ENCODE measurements around the gene POGLUT3. TPM values are rescaled to one million over a fixed set of nuclear protein-coding genes. Genes with fewer than 3 reads are reported as not detected.

The POGLUT3 gene
- total RNA-seq, 1 experiment from 2014 or later, result 15.3 TPM

DNA sequence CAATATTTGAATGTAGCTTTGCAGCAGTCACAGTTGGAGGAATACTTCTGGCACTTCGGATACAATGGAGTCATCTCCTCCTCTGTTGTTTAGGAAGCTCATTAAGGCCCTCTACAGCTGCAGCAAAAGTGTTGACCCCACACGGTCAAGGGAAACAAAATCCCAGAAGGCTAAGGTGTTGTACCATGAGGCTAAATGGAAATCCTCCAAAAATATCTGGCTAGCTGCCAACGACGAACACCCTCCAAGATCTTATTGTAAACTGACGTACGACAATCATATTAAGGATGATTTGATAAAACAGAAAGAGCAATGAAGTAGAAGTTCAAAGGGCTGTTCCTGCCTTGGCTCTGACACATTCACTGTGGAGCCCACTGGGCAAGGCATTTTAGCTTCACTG lies 4.0 kb downstream of the POGLUT3 start:
- ATAC-seq, result no peak

DNA sequence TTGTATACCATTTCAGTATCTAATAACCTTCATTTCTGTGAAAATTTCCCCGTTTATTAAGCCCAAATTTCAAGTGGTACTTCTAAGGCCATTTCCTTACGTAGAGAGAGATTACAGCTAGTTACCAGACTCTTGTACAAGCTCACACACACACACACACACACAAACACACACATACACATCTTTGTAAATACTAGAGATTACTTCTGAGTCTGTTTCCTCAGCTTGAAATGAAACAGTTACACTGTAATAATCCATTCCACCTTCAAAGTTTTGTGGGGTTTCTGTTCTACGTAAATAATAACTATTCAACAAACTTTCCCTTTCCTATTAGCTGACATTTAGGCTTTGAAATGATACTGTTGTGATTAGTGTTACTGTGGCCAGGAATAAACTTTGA lies 6.2 kb downstream of the POGLUT3 start:
- TF ChIP-seq ZNF317 (CRISPR knock-in tag; IDR thresholded peaks at IDR 0.05; ENCODE audit: borderline replicate concordance, low read depth), result no peak
- TF ChIP-seq JUN (CRISPR knock-in tag; IDR thresholded peaks at IDR 0.05), result no peak
- no peak for TF ChIP-seq TP53 (CRISPR knock-in tag; IDR thresholded peaks at IDR 0.05)
- Mint-ChIP-seq H3K4me1 (peaks cover 14% of the 10 kb centered on the region), H3K4me3 (no peak overlapping the region), H3K36me3 (peaks cover 18% of the 10 kb centered on the region), H3K9me3 (peaks cover 7% of the 10 kb centered on the region), H3K27me3 (ENCODE audit: low read depth) (no peaks in the 10 kb centered on the region), H3K27ac (no peak overlapping the region)
- ChIA-PET POLR2A (no interaction called here), CTCF (no interaction called here)
- ATAC-seq, result no peak
- DNase-seq (ENCODE audit: low spot score), result no peak

More for the DNA sequence above, 4.0 kb downstream of the POGLUT3 start:
- H3K4me1 Mint-ChIP-seq, result peaks cover 23% of the 10 kb centered on the region
- H3K36me3 Mint-ChIP-seq, result no peaks in the 10 kb centered on the region
- ChIA-PET CTCF (no interaction called here), POLR2A (interaction anchor here (0.5 to 0.7 kb wide), 2 partner anchors 19 to 224 kb away, joined by 3 to 7 read pairs; no protein-coding TSS in a partner anchor)
- H3K4me3 Mint-ChIP-seq, result no peak overlapping the region
- TF ChIP-seq, protein P1, sequence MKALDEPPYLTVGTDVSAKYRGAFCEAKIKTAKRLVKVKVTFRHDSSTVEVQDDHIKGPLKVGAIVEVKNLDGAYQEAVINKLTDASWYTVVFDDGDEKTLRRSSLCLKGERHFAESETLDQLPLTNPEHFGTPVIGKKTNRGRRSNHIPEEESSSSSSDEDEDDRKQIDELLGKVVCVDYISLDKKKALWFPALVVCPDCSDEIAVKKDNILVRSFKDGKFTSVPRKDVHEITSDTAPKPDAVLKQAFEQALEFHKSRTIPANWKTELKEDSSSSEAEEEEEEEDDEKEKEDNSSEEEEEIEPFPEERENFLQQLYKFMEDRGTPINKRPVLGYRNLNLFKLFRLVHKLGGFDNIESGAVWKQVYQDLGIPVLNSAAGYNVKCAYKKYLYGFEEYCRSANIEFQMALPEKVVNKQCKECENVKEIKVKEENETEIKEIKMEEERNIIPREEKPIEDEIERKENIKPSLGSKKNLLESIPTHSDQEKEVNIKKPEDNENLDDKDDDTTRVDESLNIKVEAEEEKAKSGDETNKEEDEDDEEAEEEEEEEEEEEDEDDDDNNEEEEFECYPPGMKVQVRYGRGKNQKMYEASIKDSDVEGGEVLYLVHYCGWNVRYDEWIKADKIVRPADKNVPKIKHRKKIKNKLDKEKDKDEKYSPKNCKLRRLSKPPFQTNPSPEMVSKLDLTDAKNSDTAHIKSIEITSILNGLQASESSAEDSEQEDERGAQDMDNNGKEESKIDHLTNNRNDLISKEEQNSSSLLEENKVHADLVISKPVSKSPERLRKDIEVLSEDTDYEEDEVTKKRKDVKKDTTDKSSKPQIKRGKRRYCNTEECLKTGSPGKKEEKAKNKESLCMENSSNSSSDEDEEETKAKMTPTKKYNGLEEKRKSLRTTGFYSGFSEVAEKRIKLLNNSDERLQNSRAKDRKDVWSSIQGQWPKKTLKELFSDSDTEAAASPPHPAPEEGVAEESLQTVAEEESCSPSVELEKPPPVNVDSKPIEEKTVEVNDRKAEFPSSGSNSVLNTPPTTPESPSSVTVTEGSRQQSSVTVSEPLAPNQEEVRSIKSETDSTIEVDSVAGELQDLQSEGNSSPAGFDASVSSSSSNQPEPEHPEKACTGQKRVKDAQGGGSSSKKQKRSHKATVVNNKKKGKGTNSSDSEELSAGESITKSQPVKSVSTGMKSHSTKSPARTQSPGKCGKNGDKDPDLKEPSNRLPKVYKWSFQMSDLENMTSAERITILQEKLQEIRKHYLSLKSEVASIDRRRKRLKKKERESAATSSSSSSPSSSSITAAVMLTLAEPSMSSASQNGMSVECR (CRISPR knock-in tag; IDR thresholded peaks at IDR 0.05; ENCODE audit: borderline replicate concordance), result no peak
- TF ChIP-seq, protein P2, sequence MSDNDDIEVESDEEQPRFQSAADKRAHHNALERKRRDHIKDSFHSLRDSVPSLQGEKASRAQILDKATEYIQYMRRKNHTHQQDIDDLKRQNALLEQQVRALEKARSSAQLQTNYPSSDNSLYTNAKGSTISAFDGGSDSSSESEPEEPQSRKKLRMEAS (CRISPR knock-in tag; IDR thresholded peaks at IDR 0.05), result no peak
- no peak for TF ChIP-seq SMAD3 (CRISPR knock-in tag; IDR thresholded peaks at IDR 0.05; ENCODE audit: borderline replicate concordance)
- H3K27me3 Mint-ChIP-seq (ENCODE audit: low read depth), result peaks cover 9% of the 10 kb centered on the region
- DNase-seq (ENCODE audit: low spot score), result no peak
- H3K9me3 Mint-ChIP-seq, result no peaks in the 10 kb centered on the region
- no peak overlapping the region for H3K27ac Mint-ChIP-seq

DNA sequence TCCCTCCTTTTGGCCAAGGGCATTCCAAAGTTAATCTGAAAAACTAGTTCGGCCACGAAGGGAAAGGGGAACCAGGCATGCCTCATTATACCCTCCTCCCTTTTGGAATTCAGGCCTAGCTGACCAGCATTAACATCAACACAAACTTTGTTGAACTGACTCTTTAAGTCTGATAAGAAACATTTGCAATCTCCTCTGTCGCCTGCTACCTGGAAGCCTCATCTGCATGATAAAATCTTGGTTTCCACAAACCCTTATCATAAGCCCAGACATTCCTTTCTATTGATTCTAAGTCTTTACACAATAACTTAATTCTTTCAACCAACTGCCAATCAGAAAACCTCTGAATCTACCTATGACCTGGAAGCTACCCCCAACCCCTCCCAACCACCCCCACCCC lies 11.4 kb downstream of the POGLUT3 start:
- no peak for DNase-seq (ENCODE audit: low spot score)
- ATAC-seq, result no peak
- ChIA-PET CTCF (no interaction called here), POLR2A (no interaction called here)
- H3K4me1 Mint-ChIP-seq, result peaks cover 4% of the 10 kb centered on the region; the same call in 1 of the 2 replicates
- H3K36me3 Mint-ChIP-seq, result peaks cover 43% of the 10 kb centered on the region
- TF ChIP-seq TP53 (CRISPR knock-in tag; IDR thresholded peaks at IDR 0.05), result no peak
- TF ChIP-seq, protein P3, sequence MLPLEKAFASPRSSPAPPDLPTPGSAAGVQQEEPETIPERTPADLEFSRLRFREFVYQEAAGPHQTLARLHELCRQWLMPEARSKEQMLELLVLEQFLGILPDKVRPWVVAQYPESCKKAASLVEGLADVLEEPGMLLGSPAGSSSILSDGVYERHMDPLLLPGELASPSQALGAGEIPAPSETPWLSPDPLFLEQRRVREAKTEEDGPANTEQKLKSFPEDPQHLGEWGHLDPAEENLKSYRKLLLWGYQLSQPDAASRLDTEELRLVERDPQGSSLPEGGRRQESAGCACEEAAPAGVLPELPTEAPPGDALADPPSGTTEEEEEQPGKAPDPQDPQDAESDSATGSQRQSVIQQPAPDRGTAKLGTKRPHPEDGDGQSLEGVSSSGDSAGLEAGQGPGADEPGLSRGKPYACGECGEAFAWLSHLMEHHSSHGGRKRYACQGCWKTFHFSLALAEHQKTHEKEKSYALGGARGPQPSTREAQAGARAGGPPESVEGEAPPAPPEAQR (CRISPR knock-in tag; IDR thresholded peaks at IDR 0.05), result no peak
- TF ChIP-seq RORB (CRISPR knock-in tag; IDR thresholded peaks at IDR 0.05), result no peak
- TF ChIP-seq, protein P4, sequence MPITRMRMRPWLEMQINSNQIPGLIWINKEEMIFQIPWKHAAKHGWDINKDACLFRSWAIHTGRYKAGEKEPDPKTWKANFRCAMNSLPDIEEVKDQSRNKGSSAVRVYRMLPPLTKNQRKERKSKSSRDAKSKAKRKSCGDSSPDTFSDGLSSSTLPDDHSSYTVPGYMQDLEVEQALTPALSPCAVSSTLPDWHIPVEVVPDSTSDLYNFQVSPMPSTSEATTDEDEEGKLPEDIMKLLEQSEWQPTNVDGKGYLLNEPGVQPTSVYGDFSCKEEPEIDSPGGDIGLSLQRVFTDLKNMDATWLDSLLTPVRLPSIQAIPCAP (CRISPR knock-in tag; IDR thresholded peaks at IDR 0.05), result no peak
- TF ChIP-seq, protein P5, sequence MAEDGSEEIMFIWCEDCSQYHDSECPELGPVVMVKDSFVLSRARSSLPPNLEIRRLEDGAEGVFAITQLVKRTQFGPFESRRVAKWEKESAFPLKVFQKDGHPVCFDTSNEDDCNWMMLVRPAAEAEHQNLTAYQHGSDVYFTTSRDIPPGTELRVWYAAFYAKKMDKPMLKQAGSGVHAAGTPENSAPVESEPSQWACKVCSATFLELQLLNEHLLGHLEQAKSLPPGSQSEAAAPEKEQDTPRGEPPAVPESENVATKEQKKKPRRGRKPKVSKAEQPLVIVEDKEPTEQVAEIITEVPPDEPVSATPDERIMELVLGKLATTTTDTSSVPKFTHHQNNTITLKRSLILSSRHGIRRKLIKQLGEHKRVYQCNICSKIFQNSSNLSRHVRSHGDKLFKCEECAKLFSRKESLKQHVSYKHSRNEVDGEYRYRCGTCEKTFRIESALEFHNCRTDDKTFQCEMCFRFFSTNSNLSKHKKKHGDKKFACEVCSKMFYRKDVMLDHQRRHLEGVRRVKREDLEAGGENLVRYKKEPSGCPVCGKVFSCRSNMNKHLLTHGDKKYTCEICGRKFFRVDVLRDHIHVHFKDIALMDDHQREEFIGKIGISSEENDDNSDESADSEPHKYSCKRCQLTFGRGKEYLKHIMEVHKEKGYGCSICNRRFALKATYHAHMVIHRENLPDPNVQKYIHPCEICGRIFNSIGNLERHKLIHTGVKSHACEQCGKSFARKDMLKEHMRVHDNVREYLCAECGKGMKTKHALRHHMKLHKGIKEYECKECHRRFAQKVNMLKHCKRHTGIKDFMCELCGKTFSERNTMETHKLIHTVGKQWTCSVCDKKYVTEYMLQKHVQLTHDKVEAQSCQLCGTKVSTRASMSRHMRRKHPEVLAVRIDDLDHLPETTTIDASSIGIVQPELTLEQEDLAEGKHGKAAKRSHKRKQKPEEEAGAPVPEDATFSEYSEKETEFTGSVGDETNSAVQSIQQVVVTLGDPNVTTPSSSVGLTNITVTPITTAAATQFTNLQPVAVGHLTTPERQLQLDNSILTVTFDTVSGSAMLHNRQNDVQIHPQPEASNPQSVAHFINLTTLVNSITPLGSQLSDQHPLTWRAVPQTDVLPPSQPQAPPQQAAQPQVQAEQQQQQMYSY (CRISPR knock-in tag; IDR thresholded peaks at IDR 0.05), result no peak
- TF ChIP-seq GTF2I (CRISPR knock-in tag; conservative IDR thresholded peaks at IDR 0.05), result no peak
- TF ChIP-seq, protein P6, sequence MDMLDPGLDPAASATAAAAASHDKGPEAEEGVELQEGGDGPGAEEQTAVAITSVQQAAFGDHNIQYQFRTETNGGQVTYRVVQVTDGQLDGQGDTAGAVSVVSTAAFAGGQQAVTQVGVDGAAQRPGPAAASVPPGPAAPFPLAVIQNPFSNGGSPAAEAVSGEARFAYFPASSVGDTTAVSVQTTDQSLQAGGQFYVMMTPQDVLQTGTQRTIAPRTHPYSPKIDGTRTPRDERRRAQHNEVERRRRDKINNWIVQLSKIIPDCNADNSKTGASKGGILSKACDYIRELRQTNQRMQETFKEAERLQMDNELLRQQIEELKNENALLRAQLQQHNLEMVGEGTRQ (CRISPR knock-in tag; IDR thresholded peaks at IDR 0.05), result no peak
- H3K9me3 Mint-ChIP-seq, result peaks cover 16% of the 10 kb centered on the region
- H3K27ac Mint-ChIP-seq, result no peak overlapping the region
- H3K27me3 Mint-ChIP-seq (ENCODE audit: low read depth), result no peaks in the 10 kb centered on the region
- H3K4me3 Mint-ChIP-seq, result no peak overlapping the region
